Lower lobe of right lung (tissue), 2 donors: ENCODE measurements around the gene PLPPR5. TPM values are rescaled to one million over a fixed set of nuclear protein-coding genes. Genes with fewer than 3 reads are reported as not detected.

ENCODE experiments used
- ATAC-seq, 2 donors: fragments of 200-7000 bp; cut with Tn5 transposase; one replicate each; pipeline ENCODE4 v1.9.1; 2020 to 2022; ENCODE audit warnings: mild to moderate bottlenecking in 2 of 2, moderate library complexity in 2 of 2
- DNase-seq: peaks from one replicate; pipeline ENCODE4 v3.0.0-alpha.2; 2020
- H3K27ac ChIP-seq: fragments of 200-600 bp; one replicate; pipeline ENCODE4 v1.8.0; 2022
- H3K27me3 ChIP-seq: fragments of 200-600 bp; one replicate; pipeline ENCODE4 v1.8.0; 2022; ENCODE audit warnings: low read depth
- H3K36me3 ChIP-seq: fragments of 200-600 bp; one replicate; pipeline ENCODE4 v1.8.0; 2022; ENCODE audit warnings: mild to moderate bottlenecking
- H3K4me1 ChIP-seq: fragments of 200-600 bp; one replicate; pipeline ENCODE4 v1.8.0; 2022
- H3K4me3 ChIP-seq: fragments of 200-600 bp; one replicate; pipeline ENCODE4 v1.8.0; 2022; ENCODE audit warnings: mild to moderate bottlenecking
- H3K9me3 ChIP-seq: fragments of 200-600 bp; one replicate; pipeline ENCODE4 v1.8.0; 2022
- CTCF ChIP-seq: fragments of 200-600 bp; IDR thresholded peaks from one replicate; pipeline ENCODE4 v1.8.0; 2022; ENCODE audit warnings: antibody characterized with exemption, mild to moderate bottlenecking
- intact Hi-C: fragments of 100-400 bp; cut with DNase I; formaldehyde crosslinking; loops from one replicate; pipeline ENCODE4 v1.11.0; 2022
- total RNA-seq: library from RNA; stranded (reverse); fragmentation: NEBNext Ultra II Directional; extraction: Animal tissue kit (Norgen Biotek cat#: 25700); gene quantifications from one replicate; pipeline ENCODE4 v1.2.1, GENCODE V29; 2021
- donor health status: DM: no; HTN: yes; CAD: no; lungs with severe emphysema.

Gene PLPPR5
- total RNA-seq, 1 donor from 2014 or later, result not detected

GRCh38 chr1:98992844-98993243, 11.8 kb downstream of the PLPPR5 start:
- H3K36me3 ChIP-seq, result no peaks in the 10 kb centered on the region
- intact Hi-C loops, result no loop called here
- H3K4me1 ChIP-seq, result no peaks in the 10 kb centered on the region
- no peak overlapping the region for H3K4me3 ChIP-seq
- H3K27me3 ChIP-seq, result no peaks in the 10 kb centered on the region
- TF ChIP-seq CTCF, result no peak
- ATAC-seq (no peak), DNase-seq (no peak)
- H3K9me3 ChIP-seq, result no peaks in the 10 kb centered on the region
- H3K27ac ChIP-seq, result no peak overlapping the region

GRCh38 chr1:98991127-98992012, 13.3 kb downstream of the PLPPR5 start:
- Histone ChIP-seq H3K9me3 (no peaks in the 10 kb centered on the region), H3K27me3 (no peaks in the 10 kb centered on the region), H3K36me3 (no peaks in the 10 kb centered on the region), H3K4me1 (no peaks in the 10 kb centered on the region), H3K27ac (no peak overlapping the region), H3K4me3 (no peak overlapping the region)
- ATAC-seq, result no peak
- DNase-seq, result no peak
- intact Hi-C loops, result no loop called here
- no peak for TF ChIP-seq CTCF

- Histone ChIP-seq H3K27ac (no peak overlapping the region), H3K27me3 (no peaks in the 10 kb centered on the region), H3K4me1 (no peaks in the 10 kb centered on the region), H3K4me3 (no peak overlapping the region), H3K9me3 (no peaks in the 10 kb centered on the region), H3K36me3 (no peaks in the 10 kb centered on the region)
- DNase-seq (no peak), ATAC-seq (no peak)
- intact Hi-C loops, result no loop called here
- no peak for TF ChIP-seq CTCF
Measured at GRCh38 chr1:98989556-98989907, 15.1 kb downstream of the PLPPR5 start.

- Histone ChIP-seq H3K4me3 (no peak overlapping the region), H3K36me3 (no peaks in the 10 kb centered on the region), H3K27ac (no peak overlapping the region), H3K4me1 (no peaks in the 10 kb centered on the region), H3K9me3 (no peaks in the 10 kb centered on the region), H3K27me3 (no peaks in the 10 kb centered on the region)
- DNase-seq (no peak), ATAC-seq (peak in 1 of 2 donors; percentile 49)
- intact Hi-C loops, result no loop called here
- TF ChIP-seq CTCF, result no peak
Measured at GRCh38 chr1:98988904-98989555, 15.6 kb downstream of the PLPPR5 start.

GRCh38 chr1:98985687-98986086, 19.0 kb downstream of the PLPPR5 start:
- H3K27me3 ChIP-seq, result no peaks in the 10 kb centered on the region
- intact Hi-C loops, result no loop called here
- no peak for DNase-seq

More at GRCh38 chr1:98985687-98986086, 19.0 kb downstream of the PLPPR5 start:
- no peak overlapping the region for H3K27ac ChIP-seq
- no peaks in the 10 kb centered on the region for H3K4me1 ChIP-seq
- no peaks in the 10 kb centered on the region for H3K36me3 ChIP-seq
- no peak for TF ChIP-seq CTCF
- H3K4me3 ChIP-seq, result no peak overlapping the region
- no peaks in the 10 kb centered on the region for H3K9me3 ChIP-seq
- ATAC-seq, result no peak
